Heart right ventricle (tissue), 16 donors: Measurements from ENCODE around the gene RP9. TPM values are rescaled to one million over a fixed set of nuclear protein-coding genes. Genes with fewer than 3 reads are reported as not detected.
A peak's percentile ranks its signal among the peaks of the same experiment; 100 is the strongest.

ENCODE experiments used
- ATAC-seq, 8 donors: fragments of 200-7000 bp; cut with Tn5 transposase; one replicate each; pipeline ENCODE4 v1.9.1; 2020; ENCODE audit warnings: mild to moderate bottlenecking in 8 of 8, moderate library complexity in 8 of 8, moderate number of reproducible peaks in 1 of 8
- DNase-seq, 2 donors: peaks; one replicate each; pipeline ENCODE4 v3.0.0-alpha.2; 2020
- H3K27ac ChIP-seq, 10 donors: fragments of 200-600 bp; sonication (generic) in 2 of 10; one replicate each; pipeline versions ENCODE4 v1.5.0 to v1.8.0; 2020 to 2022; ENCODE audit warnings: mild to moderate bottlenecking in 3 of 10
- H3K27me3 ChIP-seq, 7 donors: fragments of 200-600 bp; one replicate each; pipeline ENCODE4 v1.8.0; 2021 to 2022; ENCODE audit warnings: mild to moderate bottlenecking in 2 of 7
- H3K36me3 ChIP-seq, 9 donors: fragments of 200-600 bp; sonication (generic) in 1 of 9; one replicate each; pipeline versions ENCODE4 v1.5.0 to v1.8.0; 2020 to 2022; ENCODE audit warnings: mild to moderate bottlenecking in 2 of 9
- H3K4me1 ChIP-seq, 9 donors: fragments of 200-600 bp; sonication (generic) in 1 of 9; one replicate each; pipeline versions ENCODE4 v1.5.0 to v1.8.0; 2020 to 2022; ENCODE audit warnings: mild to moderate bottlenecking in 4 of 9
- H3K4me3 ChIP-seq, 10 donors: fragments of 200-600 bp; sonication (generic) in 2 of 10; one replicate each; pipeline versions ENCODE4 v1.5.0 to v1.8.0; 2020 to 2022; ENCODE audit warnings: mild to moderate bottlenecking in 7 of 10, moderate library complexity in 2 of 10
- H3K9me3 ChIP-seq, 11 donors: fragments of 200-600 bp in 10 of 11; sonication (generic) in 2 of 11; one replicate each; pipeline versions ENCODE4 v1.5.0 to v1.8.0; 2013 to 2022; ENCODE audit warnings: mild to moderate bottlenecking in 2 of 11, control low read depth in 1 of 11, moderate library complexity in 1 of 11
- CTCF ChIP-seq, 9 donors: fragments of 200-600 bp; sonication (generic) in 2 of 9; IDR thresholded peaks; one replicate each; pipeline versions ENCODE4 v1.5.0 to v1.8.0; 2021 to 2022; ENCODE audit warnings: antibody characterized with exemption in 9 of 9, mild to moderate bottlenecking in 5 of 9, moderate library complexity in 1 of 9
- WGBS, 2 donors: extraction: QIAGEN DNeasy Blood & Tissue Kit; methylation state at CpG; one replicate each; pipeline ENCODE4 v1.1.7; 2013; ENCODE audit warnings: inconsistent platforms in 1 of 2; 5-methylcytosine and 5-hydroxymethylcytosine counted together
- intact Hi-C, 10 donors: fragments of 100-400 bp; cut with DNase I; formaldehyde crosslinking; loops; one replicate each; pipeline versions ENCODE4 v1.11.1 to v1.14.2; 2022
- polyA plus RNA-seq, 2 donors: library from polyadenylated mRNA; stranded (reverse); fragments of 200-250 nt; gene quantifications; one replicate each; pipeline ENCODE4 v1.2.3, GENCODE V29; 2013
- total RNA-seq, 10 donors: library from RNA; stranded (reverse); fragmentation: NEBNext Ultra II Directional in 3 of 10; extraction: Animal tissue kit (Norgen Biotek cat#: 25700) in 3 of 10; gene quantifications; one replicate each; pipeline versions ENCODE4 v1.2.1 to v1.2.4, GENCODE V29; 2021 to 2023
- donor health status: Arrhythmogenic right ventricular cardiomyopathy.
- donor health status: ischemic (EF 13 %, LVEDD 7.1; RV severe dilation, severe dysfunction).
- donor health status: healthy with polysubstance abuse.
- donor health status: DM: no; HTN: yes; CAD: no.
- donor health status: DM: no; HTN: no; CAD: no.
- donor health status: ischemic (EF 25% LVEDD 6.9; RV normal size, moderate dysfunction).
- donor health status: ischemic (EF 25% LVEDD 5.7; RV mildly dilated, moderate dysfunction).
- donor health status: healthy.
- donor health status: DM: yes; HTN: yes; CAD: no.
- donor health status: Ischemic cardiomyopathy.
- donor health status: ischemic (EF 35%, LVEDD 5.7; RV mildly dilated, moderate dysfunction).
- donor health status: nonischemic (EF 11% LVEDD 7.7; RV severe dilation, severe dysfunction).
- donor health status: DM: yes; HTN: yes; CAD: no.
- donor health status: PGD.
- donor health status: ischemic (EF 29% LVEDD 5.4; RV normal size, mild dysfunction).
- donor health status: nonischemic (EF 23%, LVEDD 6.1; RV moderate dilation, normal function).

RP9 gene
- total and polyA plus RNA-seq, 12 donors, result 12.9 to 43.4 (median 19.5) TPM

DNA sequence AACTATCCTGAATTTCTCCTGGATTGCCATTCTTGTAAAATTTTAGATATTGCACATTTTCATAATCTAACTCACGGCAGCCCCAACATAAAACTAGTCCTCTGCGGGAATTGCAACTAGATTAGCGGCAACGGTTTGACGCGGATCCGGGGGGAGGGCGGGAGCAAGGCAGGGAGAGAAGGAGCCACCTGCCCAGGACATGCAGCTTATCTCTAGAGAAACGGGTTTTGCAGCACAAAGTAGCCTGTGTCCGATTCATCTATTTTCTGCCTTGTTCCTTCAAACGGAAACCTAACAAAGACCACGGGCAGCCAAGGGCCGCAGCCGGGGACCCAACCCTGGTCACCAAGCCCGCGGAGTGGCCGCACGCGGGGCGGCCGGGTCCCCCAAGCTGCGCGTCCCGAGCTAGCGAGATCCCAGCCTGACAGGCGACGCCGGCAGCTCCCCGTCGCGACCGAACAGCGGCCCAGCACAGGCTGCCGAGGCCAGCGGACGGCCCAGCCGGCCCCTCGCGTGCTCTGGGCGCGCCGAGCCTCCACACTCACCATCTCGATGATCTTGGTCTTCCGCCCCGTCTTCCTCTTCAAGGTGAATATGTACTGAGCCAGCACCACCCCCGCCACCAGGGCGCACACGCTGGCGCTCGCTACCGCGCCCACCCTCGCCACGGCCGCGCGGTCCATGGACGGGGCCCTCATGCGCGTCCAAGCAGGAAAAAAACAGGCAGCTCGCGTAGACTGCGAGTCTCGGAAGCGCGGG is 47.0 kb downstream of the RP9 start, which contains the start of gene NT5C3A:
NT5C3A (minus strand) TSS at position 754 of the 759 bp plus-strand sequence; CDS start at position 683, 71 bp downstream.
- peak; percentile 3 to 74 (median 36) for ATAC-seq

DNA sequence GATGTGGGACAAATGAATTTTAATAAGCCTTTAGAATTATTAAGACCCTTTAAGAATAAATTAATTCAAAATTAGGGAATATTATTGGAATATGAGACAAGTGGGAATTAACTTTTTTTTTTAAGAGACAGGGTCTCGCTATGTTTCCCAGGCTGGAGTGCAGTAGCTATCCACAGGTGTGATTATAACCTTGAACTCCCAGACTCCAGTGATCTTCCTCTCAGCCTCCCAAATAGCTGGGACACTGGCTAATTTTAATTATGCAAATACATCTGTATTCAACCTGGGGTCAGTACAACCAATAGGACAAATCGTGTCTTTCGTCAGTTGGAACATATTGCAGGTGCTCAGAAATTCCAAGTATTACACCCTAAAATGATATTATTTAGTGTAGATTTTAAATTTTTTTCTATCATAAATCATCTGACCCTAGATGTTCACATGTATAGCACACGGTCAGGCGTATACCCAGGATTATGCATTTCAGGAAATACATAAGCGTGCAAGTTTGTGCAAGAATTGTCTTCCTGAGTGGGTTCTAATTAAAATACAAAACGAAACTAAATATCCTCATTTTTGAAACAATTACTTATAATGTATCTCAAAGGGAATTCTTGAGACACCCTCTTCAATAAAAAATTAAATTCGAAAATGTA is 47.8 kb downstream of the RP9 start:
- Histone ChIP-seq H3K4me1 (peaks cover 3 to 45% (median 23%) of the 10 kb centered on the region in 9 donors), H3K4me3 (peak overlapping the region; percentile 58 to 95 (median 83)), H3K27ac (peak overlapping the region in 6 of 10 donors; percentile 90 to 98 (median 94)), H3K36me3 (peaks cover 0 to 5% (median 0%) of the 10 kb centered on the region in 9 donors), H3K9me3 (peaks cover 0 to 17% (median 8%) of the 10 kb centered on the region in 11 donors), H3K27me3 (no peaks in the 10 kb centered on the region)
- TF ChIP-seq CTCF (IDR thresholded peaks at IDR 0.05), result no peak
- ATAC-seq (no peak), DNase-seq (no peak)
- WGBS, 2 donors, result 29 to 31% methylated on average over 8 of the region's 8 CpGs
- intact Hi-C loops, result loop anchor here in 2 of 10 donors (5.0 kb wide), 3 partner anchors 46 to 169 kb away; partner anchors contain the start of genes RP9 (in 2 of the 2), FKBP9 (in 1 of the 2) and KBTBD2 (in 1 of the 2)

More for the DNA sequence above, 47.0 kb downstream of the RP9 start, which contains the start of gene NT5C3A:
- TF ChIP-seq CTCF (IDR thresholded peaks at IDR 0.05), result peak in 2 of 9 donors; percentile 15 to 24
- DNase-seq, result peak; percentile 24 to 50
- H3K9me3 ChIP-seq, result peaks cover 0 to 24% (median 12%) of the 10 kb centered on the region in 11 donors
- H3K36me3 ChIP-seq, result peaks cover 0 to under 1% (median 0%) of the 10 kb centered on the region in 9 donors
- peaks cover 3 to 45% (median 23%) of the 10 kb centered on the region in 9 donors for H3K4me1 ChIP-seq
- H3K27me3 ChIP-seq, result no peaks in the 10 kb centered on the region
- H3K27ac ChIP-seq, result peak within 1 kb of the TSS; percentile 85 to 98 (median 94)
- intact Hi-C loops, result loop anchor here in 2 of 10 donors (5.0 kb wide), 3 partner anchors 45 to 170 kb away; partner anchors contain the start of genes RP9 (in 2 of the 2), FKBP9 (in 1 of the 2) and KBTBD2 (in 1 of the 2)
- whole genome bisulfite sequencing, 2 donors, result 0 to 1% methylated on average over 66 of the region's 66 CpGs
- H3K4me3 ChIP-seq, result peak within 1 kb of the TSS; percentile 58 to 95 (median 83)

GRCh38 chr7:33059635-33060034 is 49.6 kb downstream of the RP9 start:
- Histone ChIP-seq H3K36me3 (peaks cover 0 to 5% (median 0%) of the 10 kb centered on the region in 9 donors), H3K4me3 (no peak overlapping the region), H3K4me1 (peaks cover 3 to 46% (median 23%) of the 10 kb centered on the region in 9 donors), H3K27me3 (no peaks in the 10 kb centered on the region), H3K9me3 (peaks cover 0 to 3% (median 0%) of the 10 kb centered on the region in 11 donors), H3K27ac (no peak overlapping the region)
- TF ChIP-seq CTCF (IDR thresholded peaks at IDR 0.05), result no peak
- intact Hi-C loops, result loop anchor here in 4 of 10 donors (5.0 to 10.0 kb wide), 5 partner anchors 48 to 565 kb away; partner anchors contain the start of genes RP9 (in 2 of the 4), AVL9 (in 1 of the 4), FKBP9 (in 1 of the 4) and KBTBD2 (in 1 of the 4)
- ATAC-seq (no peak), DNase-seq (no peak)
- 49 to 61% methylated on average over 4 of the region's 4 CpGs for WGBS, 2 donors

DNA sequence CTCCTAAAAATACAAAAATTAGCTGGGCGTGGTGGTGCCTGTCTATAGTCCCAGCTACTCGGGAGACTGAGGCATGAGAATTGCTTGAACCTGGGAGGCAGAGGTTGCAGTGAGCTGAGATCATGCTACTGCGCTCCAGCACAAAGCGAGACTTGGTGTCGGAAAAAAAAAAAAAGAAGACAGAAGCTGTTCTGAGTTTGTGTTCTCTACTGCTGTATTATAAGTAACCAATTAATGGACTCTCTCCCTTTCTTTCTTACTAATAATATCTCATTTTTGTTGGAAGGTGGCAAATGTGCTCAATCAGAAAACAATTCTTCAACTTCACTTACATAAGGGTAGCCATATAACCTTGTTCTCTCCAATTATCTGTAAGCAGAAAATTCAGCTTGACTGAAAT is 54.0 kb downstream of the RP9 start:
- ATAC-seq, result no peak
- Histone ChIP-seq H3K4me3 (no peak overlapping the region), H3K9me3 (no peaks in the 10 kb centered on the region), H3K4me1 (peaks cover 0 to 47% (median 21%) of the 10 kb centered on the region in 9 donors), H3K36me3 (peaks cover 0 to 5% (median 0%) of the 10 kb centered on the region in 9 donors), H3K27ac (no peak overlapping the region), H3K27me3 (no peaks in the 10 kb centered on the region)
- 97 to 99% methylated on average over 5 of the region's 5 CpGs for WGBS, 2 donors
- no peak for TF ChIP-seq CTCF (IDR thresholded peaks at IDR 0.05)
- intact Hi-C loops, result loop anchor here in 2 of 10 donors (10.0 kb wide), 2 partner anchors 290 to 560 kb away; partner anchors contain the start of genes AVL9 (in 1 of the 2) and LSM5 (in 1 of the 2)
- DNase-seq, result no peak
